Body of pancreas (tissue), 4 donors: Measurements from ENCODE around the gene KRTAP4-12.
"Not testable (repeated sequence)": the region's sequence is repeated elsewhere in the genome, so short reads cannot be mapped to it uniquely, and the experiment has no call there.

Experiments
- CTCF ChIP-seq, 7 experiments: fragments of 450-650 bp in 4 of 7; fragments of 200-600 bp in 3 of 7; sonication (generic) in 3 of 7; IDR thresholded peaks; one replicate each; pipeline ENCODE4 v1.5.1; 2016 to 2019; ENCODE audit warnings: antibody characterized with exemption in 7 of 7
- POLR2A ChIP-seq, 3 donors: fragments of 450-650 bp; IDR thresholded peaks; one replicate each; pipeline ENCODE4 v1.6.1; 2016; ENCODE audit warnings: antibody characterized with exemption in 3 of 3, mild to moderate bottlenecking in 2 of 3

- not testable (repeated sequence) for TF ChIP-seq CTCF, POLR2A (IDR thresholded peaks at IDR 0.05)
Observed at GRCh38 chr17:41099682-41100480, 24.1 kb downstream of the KRTAP4-12 start.
